ENCODE data around the gene PRPF6.

PRPF6 gene

DNA sequence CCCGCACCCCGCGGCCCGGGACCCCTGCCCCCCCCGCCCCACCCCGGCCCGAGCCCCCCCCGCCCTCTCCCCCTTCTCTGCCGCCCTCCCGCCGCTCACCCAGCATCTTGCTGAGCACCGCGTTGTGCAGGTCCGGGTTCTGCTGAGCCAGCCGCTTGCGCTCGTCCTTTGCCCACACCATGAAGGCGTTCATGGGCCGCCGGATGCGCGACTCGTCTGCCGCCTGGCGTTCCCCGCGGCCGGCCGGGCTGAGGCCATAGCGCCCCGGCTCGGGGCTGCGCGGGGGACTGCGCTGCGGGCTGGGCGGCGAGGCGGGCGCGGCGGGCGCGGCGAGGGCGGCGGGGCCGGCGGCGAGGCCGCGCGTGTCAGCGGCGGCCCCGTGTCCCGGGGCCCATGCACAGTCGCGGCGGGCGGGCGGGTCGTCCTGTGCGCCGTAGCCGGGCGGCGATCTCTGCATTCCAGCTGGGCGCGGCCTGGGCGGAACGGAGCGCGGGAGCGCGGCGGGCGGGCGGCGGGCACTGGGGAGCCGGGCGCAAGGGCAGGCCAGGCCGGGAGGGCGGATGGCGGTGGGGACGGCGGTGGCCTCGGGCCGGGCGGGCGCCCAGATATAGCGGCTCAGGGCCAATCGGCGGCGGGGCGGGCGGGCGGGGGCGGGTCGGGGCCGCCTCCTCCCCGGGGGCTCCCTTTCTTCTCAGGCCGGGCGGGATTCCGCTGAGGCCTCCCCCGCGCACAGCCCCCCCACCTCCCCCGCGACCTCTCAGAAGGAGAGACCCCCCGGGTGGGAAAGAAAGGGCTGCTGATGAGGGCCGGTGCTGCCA, 68.3 kb downstream of the PRPF6 start, which contains the start of gene SOX18:
TSS of gene SOX18 (minus strand) at position 580 of the 818 bp plus-strand sequence. CDS start at position 457, 123 bp downstream.
- DNase-seq (ENCODE audit: low read depth, low spot score): no peak

DNA sequence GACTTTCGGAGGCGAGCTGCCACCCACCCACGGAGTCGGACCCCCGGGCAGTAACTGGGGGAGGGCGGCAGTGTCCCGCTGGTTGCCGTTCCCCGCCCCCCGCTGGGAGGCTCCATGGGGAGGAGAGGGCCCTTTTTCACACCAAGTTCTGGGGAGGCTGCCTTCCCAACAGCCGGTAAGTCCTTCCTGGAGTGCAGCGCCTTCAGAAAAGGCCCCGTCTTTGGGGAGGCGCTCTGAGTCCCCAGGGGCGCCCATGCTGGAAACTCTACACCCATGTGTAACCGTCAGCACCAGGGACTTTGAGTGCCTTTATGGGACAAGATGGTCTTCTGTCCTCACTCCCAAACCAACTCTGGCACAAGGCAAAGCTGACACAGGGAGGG, 68.9 kb downstream of the PRPF6 start:
- no peak for DNase-seq (ENCODE audit: low read depth, low spot score)

DNA sequence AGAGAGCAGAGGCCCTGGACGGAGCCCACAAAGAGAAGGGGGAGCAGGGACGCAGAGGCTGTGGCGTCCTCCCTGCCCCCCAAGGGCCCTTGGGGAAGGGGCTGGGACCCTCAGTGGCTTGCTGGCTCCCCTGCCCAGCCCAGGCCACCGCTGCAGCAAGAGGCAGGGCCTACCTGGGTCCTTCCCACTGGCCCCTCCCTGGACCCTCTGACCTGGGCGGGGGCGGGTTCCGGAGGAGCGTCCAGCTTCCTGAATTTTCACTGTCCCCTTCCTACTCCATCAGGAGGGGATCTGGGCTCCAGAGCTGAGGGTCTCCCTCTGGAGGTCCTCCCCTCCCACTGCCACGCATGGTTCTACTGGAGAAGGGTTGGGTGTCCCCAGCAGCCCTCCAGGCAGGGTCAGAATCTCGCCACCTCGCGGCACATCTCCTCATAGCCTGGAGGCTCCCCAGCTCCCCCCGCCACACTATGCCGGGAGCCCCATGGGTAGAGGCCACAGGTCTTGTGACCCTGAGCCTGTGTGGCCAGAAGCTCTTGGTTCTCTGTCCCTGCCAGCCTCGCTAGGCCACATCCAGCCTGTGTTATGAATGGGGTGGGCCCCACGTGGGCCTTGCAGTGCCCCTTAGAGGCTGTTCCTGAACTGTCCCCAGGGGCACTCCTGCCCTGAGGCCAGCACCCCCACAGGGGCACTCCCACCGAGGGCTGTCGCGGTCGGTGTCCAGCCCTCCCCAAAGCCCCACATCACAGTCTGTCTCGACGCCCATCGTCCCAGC, 69.5 kb downstream of the PRPF6 start:
- no peak for DNase-seq (ENCODE audit: low read depth, low spot score)

DNA sequence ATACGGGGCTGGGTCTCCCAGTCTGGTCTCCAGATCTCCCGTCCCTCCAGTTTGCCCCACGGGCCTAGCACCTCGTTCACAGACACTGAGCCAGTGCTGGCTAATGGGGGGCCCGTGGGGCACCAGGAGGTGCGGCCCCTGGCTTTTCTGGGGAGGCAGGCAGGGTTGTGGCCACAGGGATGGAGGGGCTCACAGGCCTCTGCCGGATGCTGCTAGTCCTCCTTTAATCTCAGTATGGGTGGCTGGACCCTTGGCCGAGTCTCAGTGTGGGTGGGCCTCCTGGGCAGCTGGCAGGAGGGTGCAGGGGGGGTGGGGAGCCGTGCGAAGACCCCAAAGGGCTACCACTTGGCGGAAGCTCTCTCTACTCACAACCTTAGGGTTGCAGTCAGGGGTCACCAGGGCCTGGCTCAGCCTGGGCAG, 70.1 kb downstream of the PRPF6 start:
- no peak for DNase-seq (ENCODE audit: low read depth, low spot score)

DNA sequence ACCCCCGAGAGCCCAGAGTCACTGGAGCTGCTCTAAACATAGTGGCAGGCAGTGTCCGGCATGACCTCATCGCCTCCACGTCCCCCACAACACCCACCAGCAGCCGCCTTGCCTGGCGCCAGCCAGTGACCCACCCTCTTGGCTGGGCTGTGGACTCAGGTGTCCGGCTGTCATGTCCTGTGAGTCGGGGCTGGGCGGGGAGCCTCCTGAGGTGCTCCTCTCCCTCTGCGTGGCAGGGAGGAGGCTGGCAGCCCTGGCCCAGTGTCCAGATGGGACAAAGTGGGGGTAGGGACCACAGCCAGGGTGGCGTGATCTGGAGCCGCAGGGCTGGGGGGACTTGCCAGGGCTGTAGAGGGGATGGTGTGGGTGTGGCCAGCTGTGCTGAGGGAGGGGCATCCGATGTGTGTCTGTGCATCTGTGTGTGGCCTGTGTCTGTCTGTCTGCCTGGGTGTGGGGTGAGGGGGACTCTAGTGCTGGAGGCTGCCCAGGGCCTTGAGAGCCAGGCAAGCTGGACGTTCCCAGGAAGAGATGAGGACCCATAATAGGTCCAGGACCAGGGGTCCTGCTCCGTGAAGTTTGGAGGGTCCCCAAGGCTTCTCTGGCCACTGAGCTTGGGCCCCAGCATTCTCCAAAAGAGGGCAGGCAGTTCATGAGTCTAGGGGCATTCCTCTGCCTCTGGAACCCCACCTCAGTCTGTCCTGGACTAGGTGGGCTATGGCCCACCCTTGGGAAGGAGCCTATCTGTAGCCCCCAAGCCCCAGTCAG, 70.8 kb downstream of the PRPF6 start:
- no peak for DNase-seq (ENCODE audit: low read depth, low spot score)

DNA sequence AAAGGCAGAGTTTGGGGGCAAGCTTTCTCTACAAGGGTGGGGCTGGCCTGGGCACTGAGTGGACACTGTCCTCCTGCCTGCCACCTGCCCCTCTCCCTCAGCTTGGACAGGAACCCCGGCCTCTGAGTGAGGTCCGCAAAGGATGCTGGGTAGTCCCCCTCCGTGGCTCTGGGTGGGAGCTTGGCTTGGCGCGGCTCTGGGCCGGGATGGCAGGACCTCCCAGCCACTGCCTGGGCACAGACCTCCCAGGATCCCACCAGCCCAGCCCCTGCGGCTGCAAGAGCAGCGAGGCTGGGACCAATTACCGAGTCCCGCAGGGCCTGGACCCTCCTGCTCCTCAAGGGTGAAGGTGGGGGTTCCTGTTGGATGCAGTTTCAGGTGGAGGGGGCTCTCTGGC, 71.4 kb downstream of the PRPF6 start:
- DNase-seq (ENCODE audit: low read depth, low spot score): no peak

DNA sequence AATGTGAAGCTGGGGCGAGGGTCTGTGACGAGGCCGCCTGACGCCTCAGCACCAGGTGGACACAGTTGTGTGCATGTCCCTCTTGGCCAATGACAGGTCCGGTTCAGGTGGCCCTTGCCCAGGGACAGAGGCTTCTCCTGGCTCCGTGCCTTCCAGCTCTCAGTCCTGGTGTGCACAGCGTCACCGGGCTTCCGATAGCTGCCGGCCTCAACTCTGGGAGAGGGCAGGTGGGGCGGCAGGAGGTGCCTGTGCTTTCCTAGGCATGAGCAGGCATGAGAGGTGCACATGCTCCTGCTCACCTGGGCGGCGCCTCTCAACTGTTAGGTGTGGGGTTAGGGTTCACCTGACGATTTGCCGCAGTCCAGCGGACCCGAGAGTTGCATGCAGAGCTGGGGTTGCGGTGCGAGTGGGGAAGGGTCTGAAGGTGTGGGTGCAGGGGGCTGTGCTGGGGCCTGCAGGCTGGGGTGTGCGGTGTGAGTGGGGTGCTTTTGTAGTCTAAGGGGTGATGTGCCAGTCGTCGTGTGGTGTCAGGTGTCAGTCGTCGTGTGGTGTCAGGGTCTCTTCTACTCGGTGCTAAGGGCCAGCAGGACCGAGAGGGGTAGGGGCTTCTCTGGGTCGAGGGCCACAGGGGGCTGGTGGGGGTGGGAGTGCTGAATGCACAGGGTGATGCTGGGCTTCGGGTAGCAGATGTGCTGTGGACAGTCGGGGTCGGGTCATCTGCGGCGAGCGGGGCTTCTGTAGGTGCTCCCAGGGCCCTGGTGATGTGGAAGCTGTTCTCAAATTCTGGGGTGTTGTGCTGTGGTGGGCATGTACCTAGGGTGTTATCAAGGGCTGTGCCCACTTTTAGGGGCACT, 72.3 kb downstream of the PRPF6 start:
- no peak for DNase-seq (ENCODE audit: low read depth, low spot score)

DNA sequence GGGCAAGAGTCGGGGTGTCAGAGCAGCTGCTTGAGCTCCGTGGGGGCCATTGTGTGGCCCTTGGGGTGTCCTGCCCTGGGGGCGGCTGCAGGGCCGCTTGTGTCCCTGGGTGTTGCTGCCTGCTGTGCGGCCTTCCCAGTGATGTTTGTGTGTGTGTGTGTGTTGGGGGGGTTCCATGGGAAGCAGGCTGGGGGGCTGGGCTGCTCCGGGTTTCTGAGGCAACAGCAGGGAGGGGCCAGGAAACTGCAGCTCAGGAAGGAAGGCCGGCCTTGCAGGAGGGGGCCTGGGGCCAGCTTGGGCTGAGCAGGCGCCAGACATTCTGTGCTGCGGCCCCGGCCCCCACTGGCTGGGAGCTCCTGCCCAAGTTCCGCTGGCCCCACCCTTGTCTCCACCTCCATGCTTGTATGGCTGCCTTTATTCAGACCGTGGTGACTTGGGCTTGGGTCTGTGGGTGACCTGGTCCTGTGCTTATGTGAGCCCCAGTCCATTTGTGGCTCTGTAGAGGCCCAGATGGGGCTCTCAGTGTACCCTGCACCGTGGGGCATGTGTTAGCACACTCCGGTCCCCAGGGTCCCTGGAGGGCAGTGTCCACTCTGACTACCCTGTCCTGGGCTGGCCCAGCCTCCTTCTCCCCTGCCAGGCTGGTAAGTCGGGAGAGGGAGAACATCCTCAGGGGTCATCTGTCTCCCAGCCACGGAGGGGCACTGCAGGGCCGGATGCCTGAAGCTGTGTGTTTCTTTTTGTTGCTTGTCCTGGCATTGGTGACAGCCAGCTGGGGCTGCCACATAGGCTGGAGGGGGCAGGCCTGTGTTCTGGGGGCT, 73.1 kb downstream of the PRPF6 start:
- DNase-seq (ENCODE audit: low read depth, low spot score): no peak

DNA sequence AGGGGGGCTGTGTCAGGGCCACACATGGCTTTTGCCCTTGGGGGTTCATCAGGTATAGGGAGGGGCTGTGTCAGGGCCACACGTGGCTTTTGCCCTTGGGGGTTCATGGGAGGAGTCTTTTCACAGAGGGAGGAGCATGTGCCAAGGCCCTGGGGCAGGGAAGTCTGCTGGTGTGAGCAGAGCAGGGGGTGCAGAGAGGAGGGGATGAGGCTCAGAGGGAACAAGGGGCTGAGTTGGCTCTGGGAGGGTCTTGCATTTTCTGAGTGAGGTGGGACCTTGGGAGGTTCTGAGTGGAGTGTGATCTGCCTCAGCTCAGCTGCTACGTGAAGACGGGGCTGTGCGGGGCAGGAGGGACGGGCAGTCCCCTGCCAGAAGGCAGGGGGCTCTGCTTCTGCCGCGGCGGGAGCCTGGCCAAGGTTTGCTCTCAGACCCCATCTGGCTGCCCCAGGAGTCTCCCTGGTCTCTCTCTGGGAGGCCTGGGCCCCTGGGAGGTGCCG, 74.5 kb downstream of the PRPF6 start:
- DNase-seq (ENCODE audit: low read depth, low spot score): no peak

DNA sequence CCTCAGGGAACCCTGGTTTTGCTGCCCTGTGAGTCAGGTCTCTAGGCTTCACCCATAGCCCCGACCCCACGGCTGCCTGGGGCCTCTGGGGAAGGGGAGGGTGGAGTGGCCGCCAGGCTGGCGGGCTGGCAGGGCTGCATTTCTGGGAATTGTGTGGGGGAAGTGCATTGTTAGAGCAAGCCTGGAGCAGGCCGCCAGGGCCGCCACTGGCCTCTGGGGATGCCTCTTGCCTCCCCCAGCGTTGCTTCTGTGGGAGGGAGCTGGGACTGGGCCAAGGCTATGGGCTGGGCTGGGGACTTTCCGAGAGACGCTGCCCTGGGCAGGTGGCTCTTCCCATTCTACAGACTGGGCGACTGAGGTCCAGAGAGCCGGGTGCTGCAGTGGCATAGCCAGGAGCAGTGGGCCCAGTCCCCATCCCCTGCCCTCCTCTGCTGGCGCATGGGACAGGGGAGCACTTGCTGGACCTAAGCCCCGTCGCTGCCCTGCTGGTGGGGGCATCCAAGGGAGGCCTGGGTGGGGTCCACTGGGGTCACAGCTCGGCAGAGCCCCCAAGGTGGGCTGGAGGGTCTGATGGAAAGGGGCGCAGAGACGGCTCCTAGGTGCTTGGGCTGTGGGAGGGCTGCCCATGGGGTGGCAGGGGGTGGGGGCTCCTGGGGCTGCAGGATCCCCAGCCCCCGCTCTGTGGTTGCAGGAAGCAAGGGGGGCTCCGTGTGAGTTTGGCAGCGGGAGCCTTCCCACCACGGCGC, 75.1 kb downstream of the PRPF6 start:
- no peak for DNase-seq (ENCODE audit: low read depth, low spot score)

DNA sequence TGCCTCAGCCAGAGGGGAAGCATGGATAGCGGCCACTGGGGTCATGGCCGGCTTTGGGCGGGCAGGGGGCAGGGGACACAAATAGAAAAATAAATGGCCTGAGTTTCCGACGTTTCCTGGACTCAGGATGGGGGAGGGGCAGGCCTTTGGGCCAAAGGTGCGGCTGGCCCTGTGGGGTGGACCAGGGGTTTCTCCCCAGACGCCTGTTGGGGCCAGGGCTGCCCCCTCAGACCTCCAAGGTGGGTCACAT, 75.6 kb downstream of the PRPF6 start:
- DNase-seq (ENCODE audit: low read depth, low spot score): no peak

DNA sequence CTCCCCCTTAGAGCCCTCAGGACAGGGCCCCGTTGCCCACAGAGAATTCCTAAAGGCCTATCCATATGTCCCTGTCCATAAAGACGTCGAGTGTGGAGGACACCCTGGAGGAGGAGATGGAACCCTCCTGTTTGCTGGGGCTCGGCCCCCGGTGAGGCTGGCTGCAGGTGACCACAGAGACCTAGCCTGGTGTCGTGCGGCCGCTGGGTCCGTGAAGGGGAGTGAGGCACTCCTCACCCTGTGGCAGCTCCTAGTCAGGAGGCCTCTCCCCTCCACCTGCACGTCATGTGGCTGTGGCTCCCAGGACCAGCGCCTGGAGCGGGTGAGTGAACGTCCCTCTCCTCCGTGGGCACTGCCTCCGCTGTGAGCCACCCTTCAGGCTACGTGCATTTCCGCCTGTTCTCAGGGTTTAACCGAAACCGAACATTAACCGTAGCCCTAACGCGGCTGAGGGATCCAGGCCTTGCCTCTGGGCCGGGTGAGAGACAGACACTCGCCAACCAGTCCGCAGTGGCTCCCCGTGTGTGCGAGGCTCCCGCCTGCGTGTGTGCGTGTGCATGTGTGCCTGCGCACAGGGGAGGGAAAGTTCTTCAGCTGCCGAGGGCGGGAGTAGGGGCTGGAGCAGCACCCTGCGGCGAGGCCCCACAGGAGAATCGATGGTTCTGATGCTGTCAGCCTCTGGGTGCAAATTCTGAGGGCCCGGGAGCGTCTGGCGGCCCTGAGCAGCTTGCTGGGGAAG, 76.1 kb downstream of the PRPF6 start:
- DNase-seq (ENCODE audit: low read depth, low spot score): no peak

DNA sequence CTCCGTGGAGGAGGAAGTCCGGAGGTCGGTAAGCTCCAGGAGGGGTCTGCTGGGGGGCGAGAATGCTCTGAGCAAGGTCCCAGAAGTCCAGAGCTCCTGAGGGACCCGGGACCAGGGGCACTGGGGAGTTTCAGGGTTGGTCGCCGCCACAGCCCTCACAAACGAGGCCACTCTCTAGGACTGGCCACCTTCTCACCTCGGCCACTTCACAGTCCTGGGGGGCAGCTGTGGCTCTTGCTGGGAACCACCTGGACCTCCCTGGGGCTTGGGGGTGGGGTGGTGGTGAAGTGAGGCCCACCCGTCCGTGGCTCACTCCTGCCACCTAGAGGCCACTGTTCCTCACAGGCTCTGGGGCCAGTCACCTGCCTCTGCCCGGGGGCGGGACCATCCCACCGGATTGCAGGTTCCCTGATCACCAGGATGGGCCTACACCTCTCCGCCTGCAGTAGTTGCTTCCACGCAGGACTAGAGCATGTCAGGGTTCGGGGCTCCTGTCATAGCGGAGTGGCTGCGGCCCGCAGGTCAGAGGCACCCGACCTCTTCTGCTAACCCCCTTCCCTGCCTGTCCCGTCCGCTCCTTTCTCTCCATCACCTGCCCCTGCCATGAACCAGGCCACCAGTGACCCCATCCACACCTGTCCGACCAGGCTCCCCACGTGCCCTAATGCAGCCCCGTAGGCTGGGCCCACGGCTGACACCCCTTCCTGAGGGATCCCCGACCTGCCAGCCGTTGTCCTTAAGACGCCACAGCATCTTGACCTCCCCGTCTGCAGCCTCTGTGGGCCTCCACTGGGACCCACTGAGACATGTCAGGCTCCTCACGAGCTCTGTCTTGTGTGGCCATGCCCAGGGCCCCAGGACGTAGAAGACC, 76.9 kb downstream of the PRPF6 start:
- DNase-seq (ENCODE audit: low read depth, low spot score): no peak

DNA sequence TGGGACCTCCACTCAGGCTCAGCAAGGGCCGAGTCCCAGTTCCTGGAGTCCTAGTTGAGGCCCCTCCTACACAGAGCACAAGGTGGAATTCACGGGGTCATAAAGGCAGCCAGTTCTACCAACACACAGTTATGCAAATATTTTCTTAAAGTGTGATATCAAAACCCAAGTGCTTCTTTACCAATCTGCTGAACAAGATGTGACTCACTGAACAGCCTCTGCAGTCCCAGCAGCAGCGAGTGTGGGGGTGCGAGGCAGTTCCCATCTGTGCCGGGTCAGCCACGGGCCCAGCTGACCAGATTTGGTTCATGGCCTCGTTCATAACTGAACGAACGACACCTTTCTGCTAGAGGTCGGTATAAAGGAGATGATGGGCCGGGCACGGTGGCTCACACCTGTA, 77.6 kb downstream of the PRPF6 start:
- DNase-seq (ENCODE audit: low read depth, low spot score): no peak

DNA sequence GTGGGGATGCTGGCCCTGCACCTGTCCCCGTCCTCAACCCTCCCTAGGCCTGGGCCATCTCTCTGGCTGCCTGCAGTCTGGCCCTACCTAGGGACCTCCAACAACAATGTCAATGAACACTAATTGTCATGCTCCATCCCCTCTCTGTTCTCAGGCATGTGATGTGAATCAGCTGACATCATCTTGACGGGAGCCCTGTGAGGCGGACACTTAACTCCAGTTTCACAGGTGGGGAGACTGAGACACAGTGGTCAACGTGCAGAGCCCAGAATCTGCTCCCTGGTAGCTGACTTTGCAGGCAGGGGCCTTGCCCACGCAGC, 81.3 kb downstream of the PRPF6 start:
- no peak for DNase-seq (ENCODE audit: low read depth, low spot score)

DNA sequence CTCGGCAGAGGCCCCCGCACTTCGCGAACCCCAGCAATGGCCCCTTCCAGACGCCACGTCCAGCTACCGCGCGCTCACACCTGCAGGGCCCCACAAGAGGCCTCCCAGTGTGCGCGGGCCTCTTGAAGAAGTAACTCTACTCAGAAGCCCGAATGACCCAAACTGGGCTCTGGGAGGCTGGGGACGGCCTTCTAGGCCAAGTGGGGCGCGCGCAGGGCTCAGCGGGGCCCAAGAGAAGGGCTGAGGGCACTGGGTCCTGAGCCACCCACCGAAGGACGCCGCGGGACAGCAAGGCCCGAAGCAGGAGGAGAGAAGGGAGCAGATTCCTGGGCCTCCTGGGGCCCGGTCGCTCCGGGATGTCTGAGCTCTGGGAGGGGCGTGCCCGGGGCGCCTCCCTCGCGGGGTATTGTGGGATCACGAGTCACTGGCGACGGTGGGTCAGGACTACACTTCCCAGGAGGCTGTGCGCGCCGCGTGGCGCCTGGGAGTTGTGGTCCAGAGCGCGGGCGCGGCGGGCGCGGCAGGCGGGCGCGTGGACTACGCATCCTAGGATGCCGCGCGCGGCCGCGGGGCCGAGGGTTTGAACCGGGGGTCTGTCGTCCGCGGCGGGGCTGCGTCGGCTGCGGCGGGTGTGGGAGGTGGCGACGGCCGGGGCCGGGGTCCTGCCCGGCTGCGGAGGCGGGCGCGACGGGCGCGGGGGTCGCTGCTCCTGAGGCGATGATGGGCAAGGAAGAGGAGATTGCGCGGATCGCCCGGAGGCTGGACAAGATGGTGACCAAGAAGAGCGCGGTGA, 81.9 kb downstream of the PRPF6 start, which contains the start of gene TCEA2:
TSS of gene TCEA2 (plus strand) at position 603 of the 793 bp plus-strand sequence. CDS start at position 718, 115 bp downstream.
- DNase-seq (ENCODE audit: low read depth, low spot score): peak; percentile 80

DNA sequence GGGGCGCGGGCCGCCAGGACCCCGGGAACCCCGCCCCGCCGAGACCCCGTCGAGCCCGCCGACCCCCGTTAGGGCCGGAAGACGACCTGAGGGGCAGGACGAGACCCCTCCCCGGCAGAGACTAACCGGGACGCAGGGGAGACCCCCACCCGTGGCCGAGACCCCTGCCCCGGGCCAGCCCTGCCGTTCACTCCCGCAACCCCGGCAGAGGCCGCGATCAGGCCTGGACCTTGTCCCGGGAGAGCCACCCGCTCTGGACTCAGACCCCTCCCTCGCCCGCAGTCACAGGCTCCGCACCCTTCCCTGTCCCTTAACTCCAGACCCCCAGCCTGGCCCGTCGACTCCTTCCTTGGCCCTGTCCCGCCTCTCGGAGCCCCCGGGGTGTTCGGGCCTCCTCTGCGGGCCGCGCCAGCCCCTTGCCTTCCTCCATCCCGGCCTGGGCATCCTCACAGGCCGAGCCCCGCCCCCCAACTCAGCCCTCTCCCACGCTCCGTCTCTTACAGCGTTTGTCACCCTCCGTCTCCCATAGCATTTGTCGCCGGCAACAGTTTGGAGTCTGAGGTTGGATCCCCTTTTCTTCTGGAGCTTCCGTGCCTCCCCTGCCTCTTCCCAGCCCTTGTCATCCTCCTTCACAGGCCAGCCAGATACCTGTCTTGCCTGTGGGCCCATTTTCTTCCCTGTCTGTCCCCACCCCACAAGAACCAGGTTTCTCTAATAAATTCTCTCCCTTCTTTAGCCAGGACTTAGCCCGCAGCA, 82.6 kb downstream of the PRPF6 start:
- DNase-seq (ENCODE audit: low read depth, low spot score): no peak
